ENCODE measurements around the gene CS.
A peak's percentile ranks its signal among the peaks of the same experiment; 100 is the strongest.
"Not testable (repeated sequence)": the region's sequence is repeated elsewhere in the genome, so short reads cannot be mapped to it uniquely, and the experiment has no call there.

Gene CS

GRCh38 chr12:56299853-56300643, at the start of gene CS:
TSS of gene CS (minus strand) at chr12:56300330. CDS start at chr12:56300201, 129 bp downstream.
- Histone ChIP-seq H3K4me1 (peaks cover 16% of the 10 kb centered on the region), H3K27ac (peak within 1 kb of the TSS; percentile 98), H2AFZ (peak within 1 kb of the TSS; percentile 96), H3K4me2 (ENCODE audit: low read length) (peak within 1 kb of the TSS; percentile 80), H3K9me3 (ENCODE audit: control insufficient read depth, low read length) (no peaks in the 10 kb centered on the region), H3K4me3 (ENCODE audit: low read depth, low read length) (peak within 1 kb of the TSS; percentile 83), H3K79me2 (peaks cover 44% of the 10 kb centered on the region), H3K9ac (peak within 1 kb of the TSS; percentile 69), H3K27me3 (ENCODE audit: control insufficient read depth, insufficient read depth, low read length) (no peaks in the 10 kb centered on the region), H3K36me3 (ENCODE audit: control insufficient read depth, insufficient read depth, low read length) (no peaks in the 10 kb centered on the region)
- TF ChIP-seq CTCF (IDR thresholded peaks at IDR 0.05): no peak

GRCh38 chr12:56348776-56349175, 48.6 kb upstream of the CS start:
- H3K36me3 ChIP-seq (ENCODE audit: control insufficient read depth, insufficient read depth, low read length): no peaks in the 10 kb centered on the region
- no peak overlapping the region for H3K27ac ChIP-seq
- H3K27me3 ChIP-seq (ENCODE audit: control insufficient read depth, insufficient read depth, low read length): no peaks in the 10 kb centered on the region
- H3K79me2 ChIP-seq: no peaks in the 10 kb centered on the region
- no peak overlapping the region for H3K4me2 ChIP-seq (ENCODE audit: low read length)
- H3K4me1 ChIP-seq: no peaks in the 10 kb centered on the region
- no peaks in the 10 kb centered on the region for H3K9me3 ChIP-seq (ENCODE audit: control insufficient read depth, low read length)
- no peak overlapping the region for H2AFZ ChIP-seq
- TF ChIP-seq CTCF (IDR thresholded peaks at IDR 0.05): no peak
- H3K9ac ChIP-seq: no peak overlapping the region
- no peak overlapping the region for H3K4me3 ChIP-seq (ENCODE audit: low read depth, low read length)

- not testable (repeated sequence) for H3K4me1 ChIP-seq; H3K9ac ChIP-seq; H3K79me2 ChIP-seq; H3K27me3 ChIP-seq (ENCODE audit: control insufficient read depth, insufficient read depth, low read length); H3K4me3 ChIP-seq (ENCODE audit: low read depth, low read length); H3K9me3 ChIP-seq (ENCODE audit: control insufficient read depth, low read length); H3K4me2 ChIP-seq (ENCODE audit: low read length); H2AFZ ChIP-seq; H3K36me3 ChIP-seq (ENCODE audit: control insufficient read depth, insufficient read depth, low read length); H3K27ac ChIP-seq
These were observed 47.1 kb upstream of the CS start for GRCh38 chr12:56347255-56347654.

GRCh38 chr12:56346675-56347074, 46.5 kb upstream of the CS start:
- no peak overlapping the region for H3K4me2 ChIP-seq (ENCODE audit: low read length)
- no peaks in the 10 kb centered on the region for H3K27me3 ChIP-seq (ENCODE audit: control insufficient read depth, insufficient read depth, low read length)
- no peaks in the 10 kb centered on the region for H3K9me3 ChIP-seq (ENCODE audit: control insufficient read depth, low read length)
- H3K9ac ChIP-seq: no peak overlapping the region
- H2AFZ ChIP-seq: no peak overlapping the region
- no peaks in the 10 kb centered on the region for H3K4me1 ChIP-seq
- no peaks in the 10 kb centered on the region for H3K36me3 ChIP-seq (ENCODE audit: control insufficient read depth, insufficient read depth, low read length)
- TF ChIP-seq CTCF (IDR thresholded peaks at IDR 0.05): no peak
- no peak overlapping the region for H3K4me3 ChIP-seq (ENCODE audit: low read depth, low read length)
- no peak overlapping the region for H3K27ac ChIP-seq
- H3K79me2 ChIP-seq: no peaks in the 10 kb centered on the region

GRCh38 chr12:56342290-56342689, 42.2 kb upstream of the CS start:
- not testable (repeated sequence) for H3K36me3 ChIP-seq (ENCODE audit: control insufficient read depth, insufficient read depth, low read length)

GRCh38 chr12:56341616-56342015, 41.5 kb upstream of the CS start:
- H3K4me3 ChIP-seq (ENCODE audit: low read depth, low read length): no peak overlapping the region
- no peaks in the 10 kb centered on the region for H3K36me3 ChIP-seq (ENCODE audit: control insufficient read depth, insufficient read depth, low read length)
- H3K27ac ChIP-seq: no peak overlapping the region
- no peak overlapping the region for H2AFZ ChIP-seq
- no peaks in the 10 kb centered on the region for H3K4me1 ChIP-seq
- H3K9ac ChIP-seq: no peak overlapping the region
- no peaks in the 10 kb centered on the region for H3K27me3 ChIP-seq (ENCODE audit: control insufficient read depth, insufficient read depth, low read length)
- no peak overlapping the region for H3K4me2 ChIP-seq (ENCODE audit: low read length)
- no peaks in the 10 kb centered on the region for H3K9me3 ChIP-seq (ENCODE audit: control insufficient read depth, low read length)
- TF ChIP-seq CTCF (IDR thresholded peaks at IDR 0.05): no peak
- no peaks in the 10 kb centered on the region for H3K79me2 ChIP-seq

More at GRCh38 chr12:56342290-56342689, 42.2 kb upstream of the CS start:
- not testable (repeated sequence) for H3K9ac ChIP-seq; H2AFZ ChIP-seq; H3K9me3 ChIP-seq (ENCODE audit: control insufficient read depth, low read length); H3K27ac ChIP-seq; H3K4me2 ChIP-seq (ENCODE audit: low read length); H3K27me3 ChIP-seq (ENCODE audit: control insufficient read depth, insufficient read depth, low read length); H3K79me2 ChIP-seq; H3K4me1 ChIP-seq; H3K4me3 ChIP-seq (ENCODE audit: low read depth, low read length)
